CD4-positive, CD25-positive, alpha-beta regulatory T cell (primary cell): Measurements from ENCODE around the gene RNF113B. TPM values are rescaled to one million over a fixed set of nuclear protein-coding genes. Genes with fewer than 3 reads are reported as not detected.

ENCODE experiments used
- ATAC-seq, 2 donors: fragments of 150-1000 bp; cut with Tn5 transposase; one replicate each; pipeline ENCODE4 v1.10.0; 2021; ENCODE audit warnings: low read depth in 2 of 2, moderate number of reproducible peaks in 2 of 2, moderate library complexity in 1 of 2
- DNase-seq, 3 donors: peaks; one replicate each; pipeline versions ENCODE4 v3.0.0 to v3.0.0-alpha.2; 2012 to 2022; ENCODE audit warnings: mixed read lengths in 1 of 3
- H3K27ac ChIP-seq: one replicate; pipeline ENCODE4 v1.7.0; 2013; ENCODE audit warnings: mild to moderate bottlenecking, low read length; ENCODE audit not compliant: insufficient read depth, poor library complexity, severe bottlenecking
- H3K27me3 ChIP-seq: one replicate; pipeline ENCODE4 v1.7.0; 2013; ENCODE audit warnings: low read length; ENCODE audit not compliant: control insufficient read depth, insufficient read depth
- H3K36me3 ChIP-seq: one replicate; pipeline ENCODE4 v1.7.0; 2013; ENCODE audit warnings: mild to moderate bottlenecking, low read length, moderate library complexity; ENCODE audit not compliant: control insufficient read depth, insufficient read depth
- H3K4me1 ChIP-seq: 2 replicates; pipeline ENCODE4 v1.7.0; 2013; ENCODE audit warnings: mild to moderate bottlenecking, low read length; ENCODE audit not compliant: insufficient read depth, control insufficient read depth, poor library complexity, severe bottlenecking
- H3K4me3 ChIP-seq: one replicate; pipeline ENCODE4 v1.7.0; 2013; ENCODE audit warnings: low read depth, mild to moderate bottlenecking, low read length, moderate library complexity
- H3K9me3 ChIP-seq, 2 experiments: 1 replicate in 1 of 2; 2 replicates in 1 of 2; pipeline ENCODE4 v1.7.0; 2013; ENCODE audit warnings: low read length in 2 of 2, mild to moderate bottlenecking in 1 of 2, moderate library complexity in 1 of 2; ENCODE audit not compliant: control insufficient read depth in 2 of 2
- H3K27ac Mint-ChIP-seq, 3 donors: one replicate each; pipeline ENCODE4 v1.8.0; 2020 to 2022; ENCODE audit warnings: mild to moderate bottlenecking in 3 of 3, mixed read lengths in 3 of 3, moderate library complexity in 2 of 3
- H3K27me3 Mint-ChIP-seq: one replicate; pipeline ENCODE4 v1.8.0; 2022; ENCODE audit warnings: mild to moderate bottlenecking, mixed read lengths
- H3K36me3 Mint-ChIP-seq: one replicate; pipeline ENCODE4 v1.8.0; 2020; ENCODE audit warnings: mixed read lengths
- H3K4me1 Mint-ChIP-seq, 4 donors: one replicate each; pipeline ENCODE4 v1.8.0; 2020 to 2022; ENCODE audit warnings: mixed read lengths in 4 of 4, mild to moderate bottlenecking in 1 of 4
- H3K4me3 Mint-ChIP-seq, 4 donors: one replicate each; pipeline ENCODE4 v1.8.0; 2020 to 2022; ENCODE audit warnings: mild to moderate bottlenecking in 4 of 4, mixed read lengths in 4 of 4, moderate library complexity in 3 of 4
- H3K9me3 Mint-ChIP-seq, 7 donors: one replicate each; pipeline ENCODE4 v1.8.0; 2020 to 2022; ENCODE audit warnings: mixed read lengths in 7 of 7, mild to moderate bottlenecking in 3 of 7, moderate library complexity in 2 of 7
- polyA plus RNA-seq, 4 donors: library from polyadenylated mRNA; unstranded; fragments of 300-500 nt; fragmentation: Illumina TruSeq; gene quantifications; one replicate each; pipeline ENCODE4 v1.2.3, GENCODE V29; 2021
- total RNA-seq: library from RNA; stranded (reverse); gene quantifications from one replicate; pipeline ENCODE4 v1.2.3, GENCODE V29; 2022

The RNF113B gene
- total and polyA plus RNA-seq, 5 donors from 2014 or later, result not detected

GRCh38 chr13:98214008-98214643 lies 37.1 kb upstream of the RNF113B start:
- no peak overlapping the region for H3K4me3 ChIP-seq

GRCh38 chr13:98213354-98213753 lies 36.3 kb upstream of the RNF113B start:
- Mint-ChIP-seq H3K27me3 (peaks cover 4% of the 10 kb centered on the region), H3K9me3 (peaks cover 0 to 5% (median 1%) of the 10 kb centered on the region in 7 donors), H3K4me1 (no peaks in the 10 kb centered on the region), H3K4me3 (no peak overlapping the region), H3K27ac (no peak overlapping the region), H3K36me3 (no peaks in the 10 kb centered on the region)
- ATAC-seq (no peak), DNase-seq (no peak)
- no peaks in the 10 kb centered on the region for H3K36me3 ChIP-seq
- H3K9me3 ChIP-seq, result no peaks in the 10 kb centered on the region
- no peak overlapping the region for H3K27ac ChIP-seq
- H3K4me1 ChIP-seq, result no peaks in the 10 kb centered on the region
- H3K4me3 ChIP-seq, result no peak overlapping the region
- H3K27me3 ChIP-seq, result no peaks in the 10 kb centered on the region

More at GRCh38 chr13:98214008-98214643, 37.1 kb upstream of the RNF113B start:
- no peaks in the 10 kb centered on the region for H3K36me3 Mint-ChIP-seq
- no peaks in the 10 kb centered on the region for H3K27me3 ChIP-seq
- peaks cover 4% of the 10 kb centered on the region for H3K27me3 Mint-ChIP-seq
- no peaks in the 10 kb centered on the region for H3K9me3 ChIP-seq
- no peaks in the 10 kb centered on the region for H3K4me1 Mint-ChIP-seq
- peaks cover 0 to 5% (median 1%) of the 10 kb centered on the region in 7 donors for H3K9me3 Mint-ChIP-seq
- no peak overlapping the region for H3K27ac ChIP-seq
- no peak overlapping the region for H3K4me3 Mint-ChIP-seq
- DNase-seq (no peak), ATAC-seq (no peak)
- no peaks in the 10 kb centered on the region for H3K4me1 ChIP-seq
- H3K36me3 ChIP-seq, result no peaks in the 10 kb centered on the region
- H3K27ac Mint-ChIP-seq, result no peak overlapping the region

GRCh38 chr13:98212763-98213162 lies 35.7 kb upstream of the RNF113B start:
- H3K4me1 Mint-ChIP-seq, result no peaks in the 10 kb centered on the region
- H3K9me3 ChIP-seq, result no peaks in the 10 kb centered on the region
- H3K27me3 Mint-ChIP-seq, result peaks cover 4% of the 10 kb centered on the region
- H3K4me3 Mint-ChIP-seq, result no peak overlapping the region
- no peaks in the 10 kb centered on the region for H3K4me1 ChIP-seq
- DNase-seq, result no peak
- no peak for ATAC-seq
- H3K27ac Mint-ChIP-seq, result no peak overlapping the region
- H3K27me3 ChIP-seq, result no peaks in the 10 kb centered on the region
- H3K36me3 Mint-ChIP-seq, result no peaks in the 10 kb centered on the region
- H3K4me3 ChIP-seq, result no peak overlapping the region
- H3K27ac ChIP-seq, result no peak overlapping the region
- H3K36me3 ChIP-seq, result no peaks in the 10 kb centered on the region
- peaks cover 0 to 5% (median 1%) of the 10 kb centered on the region in 7 donors for H3K9me3 Mint-ChIP-seq

- peaks cover 8% of the 10 kb centered on the region for H3K27me3 Mint-ChIP-seq
- no peaks in the 10 kb centered on the region for H3K9me3 ChIP-seq
- H3K4me3 Mint-ChIP-seq, result no peak overlapping the region
- DNase-seq (no peak), ATAC-seq (no peak)
- H3K4me1 ChIP-seq, result no peaks in the 10 kb centered on the region
- H3K4me3 ChIP-seq, result no peak overlapping the region
- no peaks in the 10 kb centered on the region for H3K27me3 ChIP-seq
- H3K36me3 Mint-ChIP-seq, result no peaks in the 10 kb centered on the region
- no peak overlapping the region for H3K27ac Mint-ChIP-seq
- H3K36me3 ChIP-seq, result no peaks in the 10 kb centered on the region
- no peak overlapping the region for H3K27ac ChIP-seq
- H3K9me3 Mint-ChIP-seq, result peaks cover 0 to 18% (median 3%) of the 10 kb centered on the region in 7 donors
- H3K4me1 Mint-ChIP-seq, result no peaks in the 10 kb centered on the region
Measured at GRCh38 chr13:98208606-98209005, 31.5 kb upstream of the RNF113B start.

- no peaks in the 10 kb centered on the region for H3K4me1 ChIP-seq
- ATAC-seq (no peak), DNase-seq (no peak)
- H3K4me3 Mint-ChIP-seq, result no peak overlapping the region
- H3K27me3 ChIP-seq, result no peaks in the 10 kb centered on the region
- no peaks in the 10 kb centered on the region for H3K9me3 ChIP-seq
- H3K36me3 ChIP-seq, result no peaks in the 10 kb centered on the region
- H3K4me3 ChIP-seq, result no peak overlapping the region
- no peak overlapping the region for H3K27ac ChIP-seq
- peaks cover 8% of the 10 kb centered on the region for H3K27me3 Mint-ChIP-seq
- no peaks in the 10 kb centered on the region for H3K4me1 Mint-ChIP-seq
- H3K36me3 Mint-ChIP-seq, result no peaks in the 10 kb centered on the region
- H3K9me3 Mint-ChIP-seq, result peaks cover 0 to 18% (median 3%) of the 10 kb centered on the region in 7 donors
- H3K27ac Mint-ChIP-seq, result no peak overlapping the region
Measured at GRCh38 chr13:98207416-98207815, 30.3 kb upstream of the RNF113B start.

- H3K4me1 ChIP-seq, result no peaks in the 10 kb centered on the region
- Mint-ChIP-seq H3K4me3 (no peak overlapping the region), H3K4me1 (no peaks in the 10 kb centered on the region), H3K27ac (no peak overlapping the region), H3K36me3 (no peaks in the 10 kb centered on the region), H3K9me3 (peaks cover 0 to 18% (median 3%) of the 10 kb centered on the region in 7 donors), H3K27me3 (peaks cover 8% of the 10 kb centered on the region)
- H3K4me3 ChIP-seq, result no peak overlapping the region
- H3K36me3 ChIP-seq, result no peaks in the 10 kb centered on the region
- H3K27ac ChIP-seq, result no peak overlapping the region
- no peaks in the 10 kb centered on the region for H3K27me3 ChIP-seq
- H3K9me3 ChIP-seq, result no peaks in the 10 kb centered on the region
- ATAC-seq, result no peak
- no peak for DNase-seq
Measured at GRCh38 chr13:98206946-98207345, 29.9 kb upstream of the RNF113B start.

- H3K36me3 Mint-ChIP-seq, result no peaks in the 10 kb centered on the region
- Histone ChIP-seq H3K4me1 (no peaks in the 10 kb centered on the region), H3K36me3 (no peaks in the 10 kb centered on the region), H3K9me3 (no peaks in the 10 kb centered on the region), H3K27me3 (no peaks in the 10 kb centered on the region), H3K4me3 (no peak overlapping the region), H3K27ac (no peak overlapping the region)
- H3K9me3 Mint-ChIP-seq, result peaks cover 0 to 18% (median 2%) of the 10 kb centered on the region in 7 donors
- peaks cover 11% of the 10 kb centered on the region for H3K27me3 Mint-ChIP-seq
- H3K4me1 Mint-ChIP-seq, result no peaks in the 10 kb centered on the region
- H3K4me3 Mint-ChIP-seq, result no peak overlapping the region
- DNase-seq, result no peak
- no peak overlapping the region for H3K27ac Mint-ChIP-seq
- ATAC-seq, result no peak
Measured at GRCh38 chr13:98204546-98204945, 27.5 kb upstream of the RNF113B start.

GRCh38 chr13:98203646-98204326 lies 26.7 kb upstream of the RNF113B start:
- H3K4me3 Mint-ChIP-seq, result no peak overlapping the region
- Histone ChIP-seq H3K36me3 (no peaks in the 10 kb centered on the region), H3K4me1 (no peaks in the 10 kb centered on the region), H3K27me3 (no peaks in the 10 kb centered on the region), H3K27ac (no peak overlapping the region), H3K4me3 (no peak overlapping the region), H3K9me3 (no peaks in the 10 kb centered on the region)
- no peak for ATAC-seq
- H3K4me1 Mint-ChIP-seq, result no peaks in the 10 kb centered on the region
- H3K27me3 Mint-ChIP-seq, result peaks cover 11% of the 10 kb centered on the region
- H3K36me3 Mint-ChIP-seq, result no peaks in the 10 kb centered on the region
- peaks cover 0 to 18% (median 2%) of the 10 kb centered on the region in 7 donors for H3K9me3 Mint-ChIP-seq
- DNase-seq, result no peak
- no peak overlapping the region for H3K27ac Mint-ChIP-seq
